Thyroid gland (tissue), 4 donors: ENCODE results near the gene SH3GLB1.

Experiments used
- POLR2A ChIP-seq, 2 donors: fragments of 450-650 bp; IDR thresholded peaks; one replicate each; pipeline ENCODE4 v1.6.1; 2017; ENCODE audit warnings: antibody characterized with exemption in 2 of 2, mild to moderate bottlenecking in 2 of 2, moderate library complexity in 1 of 2
- TF ChIP-seq, protein P1 (sequence below), 6 experiments: fragments of 200-600 bp in 3 of 6; fragments of 450-650 bp in 3 of 6; sonication (generic) in 3 of 6; IDR thresholded peaks; one replicate each; pipeline ENCODE4 v1.5.1; 2016 to 2019; ENCODE audit warnings: antibody characterized with exemption in 6 of 6, mild to moderate bottlenecking in 2 of 6, inconsistent platforms in 1 of 6, moderate library complexity in 1 of 6

DNA sequence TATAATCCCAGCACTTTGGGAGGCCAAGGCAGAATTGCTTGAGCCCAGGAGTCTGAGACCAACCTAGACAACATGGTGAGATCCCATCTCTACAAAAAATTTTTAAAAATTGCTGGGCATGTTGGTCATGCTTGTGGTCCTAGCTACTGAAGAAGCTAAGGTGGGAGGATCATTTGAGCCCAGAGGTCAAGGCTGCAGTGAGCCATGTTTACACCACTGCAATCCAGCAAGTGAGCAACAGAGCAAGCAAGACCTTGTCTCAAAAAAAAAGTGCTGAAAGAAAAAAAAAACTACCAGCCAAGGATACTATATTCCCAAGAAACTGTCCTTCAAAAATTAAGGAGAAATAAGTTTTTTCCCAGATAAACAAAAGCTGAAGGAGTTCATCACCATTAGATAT lies 78.1 kb downstream of the SH3GLB1 start:
- TF ChIP-seq, protein P1, sequence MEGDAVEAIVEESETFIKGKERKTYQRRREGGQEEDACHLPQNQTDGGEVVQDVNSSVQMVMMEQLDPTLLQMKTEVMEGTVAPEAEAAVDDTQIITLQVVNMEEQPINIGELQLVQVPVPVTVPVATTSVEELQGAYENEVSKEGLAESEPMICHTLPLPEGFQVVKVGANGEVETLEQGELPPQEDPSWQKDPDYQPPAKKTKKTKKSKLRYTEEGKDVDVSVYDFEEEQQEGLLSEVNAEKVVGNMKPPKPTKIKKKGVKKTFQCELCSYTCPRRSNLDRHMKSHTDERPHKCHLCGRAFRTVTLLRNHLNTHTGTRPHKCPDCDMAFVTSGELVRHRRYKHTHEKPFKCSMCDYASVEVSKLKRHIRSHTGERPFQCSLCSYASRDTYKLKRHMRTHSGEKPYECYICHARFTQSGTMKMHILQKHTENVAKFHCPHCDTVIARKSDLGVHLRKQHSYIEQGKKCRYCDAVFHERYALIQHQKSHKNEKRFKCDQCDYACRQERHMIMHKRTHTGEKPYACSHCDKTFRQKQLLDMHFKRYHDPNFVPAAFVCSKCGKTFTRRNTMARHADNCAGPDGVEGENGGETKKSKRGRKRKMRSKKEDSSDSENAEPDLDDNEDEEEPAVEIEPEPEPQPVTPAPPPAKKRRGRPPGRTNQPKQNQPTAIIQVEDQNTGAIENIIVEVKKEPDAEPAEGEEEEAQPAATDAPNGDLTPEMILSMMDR (IDR thresholded peaks at IDR 0.05), result no peak
- TF ChIP-seq POLR2A (IDR thresholded peaks at IDR 0.05), result no peak
